Gastrocnemius medialis (tissue), 4 donors: Measurements from ENCODE around the gene ANKRD55.

ENCODE experiments used
- POLR2A ChIP-seq, 2 donors: fragments of 450-650 bp; IDR thresholded peaks; one replicate each; pipeline ENCODE4 v1.6.1; 2017; ENCODE audit warnings: antibody characterized with exemption in 2 of 2, mild to moderate bottlenecking in 2 of 2, moderate library complexity in 2 of 2
- TF ChIP-seq, protein P1 (sequence below), 5 experiments: fragments of 450-650 bp in 3 of 5; fragments of 200-600 bp in 2 of 5; sonication (generic) in 2 of 5; IDR thresholded peaks in 4 of 5; conservative IDR thresholded peaks in 1 of 5; 1 replicate in 4 of 5; 2 replicates in 1 of 5; pipeline ENCODE4 v1.5.1; 2016 to 2019; ENCODE audit warnings: antibody characterized with exemption in 5 of 5, mild to moderate bottlenecking in 3 of 5, moderate library complexity in 3 of 5

DNA sequence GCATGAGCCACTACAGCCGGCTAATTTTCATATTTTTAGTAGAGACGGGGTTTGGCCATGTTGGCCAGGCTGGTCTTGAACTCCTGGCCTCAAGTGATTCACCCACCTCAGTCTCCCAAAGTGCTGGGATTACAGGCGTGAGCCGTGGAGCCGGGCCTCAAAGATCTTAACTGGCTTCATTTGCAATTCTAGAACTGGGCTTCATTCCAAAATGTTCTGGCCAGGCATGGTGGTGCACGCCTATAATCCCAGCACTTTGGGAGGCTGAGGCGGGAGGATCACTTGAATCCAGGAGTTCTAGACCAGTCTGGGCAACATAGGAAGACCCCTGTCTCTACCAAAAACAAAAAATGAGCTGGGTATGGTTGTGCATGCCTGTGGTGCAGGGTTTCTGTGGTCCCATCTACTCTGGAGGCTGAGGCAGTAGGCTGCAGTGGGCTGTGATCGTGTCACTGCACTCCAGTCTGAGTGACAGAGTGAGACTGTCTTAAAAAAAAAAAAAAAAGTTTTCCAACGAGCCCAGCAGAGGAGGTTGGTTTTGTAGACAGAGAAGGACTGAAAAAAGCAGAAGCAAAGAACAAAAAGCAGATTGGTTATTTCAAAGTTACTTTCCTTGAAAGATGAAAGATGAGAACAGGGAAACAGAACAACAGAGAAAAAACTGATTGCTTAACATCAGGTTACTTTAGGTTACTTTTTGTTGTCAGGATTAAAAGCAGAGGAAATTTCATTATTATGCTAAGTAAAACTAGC, 78.2 kb downstream of the ANKRD55 start:
- TF ChIP-seq, protein P1, sequence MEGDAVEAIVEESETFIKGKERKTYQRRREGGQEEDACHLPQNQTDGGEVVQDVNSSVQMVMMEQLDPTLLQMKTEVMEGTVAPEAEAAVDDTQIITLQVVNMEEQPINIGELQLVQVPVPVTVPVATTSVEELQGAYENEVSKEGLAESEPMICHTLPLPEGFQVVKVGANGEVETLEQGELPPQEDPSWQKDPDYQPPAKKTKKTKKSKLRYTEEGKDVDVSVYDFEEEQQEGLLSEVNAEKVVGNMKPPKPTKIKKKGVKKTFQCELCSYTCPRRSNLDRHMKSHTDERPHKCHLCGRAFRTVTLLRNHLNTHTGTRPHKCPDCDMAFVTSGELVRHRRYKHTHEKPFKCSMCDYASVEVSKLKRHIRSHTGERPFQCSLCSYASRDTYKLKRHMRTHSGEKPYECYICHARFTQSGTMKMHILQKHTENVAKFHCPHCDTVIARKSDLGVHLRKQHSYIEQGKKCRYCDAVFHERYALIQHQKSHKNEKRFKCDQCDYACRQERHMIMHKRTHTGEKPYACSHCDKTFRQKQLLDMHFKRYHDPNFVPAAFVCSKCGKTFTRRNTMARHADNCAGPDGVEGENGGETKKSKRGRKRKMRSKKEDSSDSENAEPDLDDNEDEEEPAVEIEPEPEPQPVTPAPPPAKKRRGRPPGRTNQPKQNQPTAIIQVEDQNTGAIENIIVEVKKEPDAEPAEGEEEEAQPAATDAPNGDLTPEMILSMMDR (IDR thresholded peaks at IDR 0.05 in 4 of 5, conservative IDR thresholded peaks at IDR 0.05 in 1 of 5): no peak
- TF ChIP-seq POLR2A (IDR thresholded peaks at IDR 0.05): no peak
